HG03103 (cell line): ENCODE data around the gene UEVLD.
A peak's percentile ranks its signal among the peaks of the same experiment; 100 is the strongest.
"Not testable (repeated sequence)": the region's sequence is repeated elsewhere in the genome, so short reads cannot be mapped to it uniquely, and the experiment has no call there.

Source experiments
- ATAC-seq: cut with Tn5 transposase; IDR thresholded peaks from one replicate; pipeline ENCODE4 v1.9.1; 2021; ENCODE audit warnings: low read depth; ENCODE audit not compliant: unreplicated experiment

Gene UEVLD

GRCh38 chr11:18588297-18589252, at the start of gene UEVLD:
Gene UEVLD, minus strand, starts transcription at chr11:18588734. Its CDS starts 80 bp downstream, at chr11:18588654.
- peak; percentile 37 for ATAC-seq

GRCh38 chr11:18634140-18635032, 45.9 kb upstream of the UEVLD start, which contains the start of gene SPTY2D1:
Gene SPTY2D1, minus strand, starts transcription at chr11:18634342. Its CDS starts 85 bp downstream, at chr11:18634257.
- ATAC-seq = peak; percentile 95

GRCh38 chr11:18633256-18634139, 45.0 kb upstream of the UEVLD start:
- ATAC-seq = peak; percentile 46

GRCh38 chr11:18632841-18633240, 44.3 kb upstream of the UEVLD start:
- ATAC-seq = no peak

GRCh38 chr11:18624161-18624560, 35.6 kb upstream of the UEVLD start:
- no peak for ATAC-seq

GRCh38 chr11:18623707-18624106, 35.2 kb upstream of the UEVLD start:
- no peak for ATAC-seq

- ATAC-seq = no peak
Observed at GRCh38 chr11:18618342-18619025, 29.9 kb upstream of the UEVLD start.

- ATAC-seq = no peak
Observed at GRCh38 chr11:18617688-18618341, 29.3 kb upstream of the UEVLD start.

- ATAC-seq = peak; percentile 94
Observed at GRCh38 chr11:18615628-18616392, 27.3 kb upstream of the UEVLD start.

- no peak for ATAC-seq
Observed at GRCh38 chr11:18614667-18615066, 26.1 kb upstream of the UEVLD start.

GRCh38 chr11:18612394-18612793, 23.9 kb upstream of the UEVLD start:
- no peak for ATAC-seq

GRCh38 chr11:18611196-18611595, 22.7 kb upstream of the UEVLD start:
- no peak for ATAC-seq

GRCh38 chr11:18608376-18608775, 19.8 kb upstream of the UEVLD start:
- no peak for ATAC-seq

GRCh38 chr11:18600915-18601569, 12.5 kb upstream of the UEVLD start:
- ATAC-seq = no peak

- no peak for ATAC-seq
Observed at GRCh38 chr11:18599739-18600230, 11.3 kb upstream of the UEVLD start, which contains the start of gene MISFA. Gene MISFA, plus strand, starts transcription at chr11:18599789. Its CDS starts 140 bp downstream, at chr11:18599929.

- no peak for ATAC-seq
Observed at GRCh38 chr11:18594999-18595749, 6.6 kb upstream of the UEVLD start.

GRCh38 chr11:18594088-18594487, 5.6 kb upstream of the UEVLD start:
- ATAC-seq = not testable (repeated sequence)
